AG04450 (cell line): ENCODE results near the gene CCDC184. TPM values are rescaled to one million over a fixed set of nuclear protein-coding genes. Genes with fewer than 3 reads are reported as not detected.

Experiments used
- CTCF ChIA-PET: fragments of 300-600, 350-600 bp; formaldehyde crosslinking; extraction: SDS; loops from one replicate; lab custom pipeline; 2022; ENCODE audit warnings: antibody characterized with exemption, inconsistent platforms; lab: Charles Lee
- POLR2A ChIA-PET: fragments of 350-600 bp; formaldehyde crosslinking; extraction: SDS; loops from one replicate; lab custom pipeline; 2021; ENCODE audit warnings: antibody characterized with exemption, inconsistent platforms; lab: Yijun Ruan, JAX
- DNase-seq: peaks from one replicate; pipeline ENCODE4 v3.0.0-alpha.2; 2011; ENCODE audit warnings: low read depth, low spot score
- H3K27ac ChIP-seq: one replicate; pipeline ENCODE4 v1.5.1; 2012; ENCODE audit warnings: low read depth, low read length, control low read depth
- H3K27me3 ChIP-seq: one replicate; pipeline ENCODE4 v1.6.0; 2012; ENCODE audit warnings: low read length; ENCODE audit not compliant: control insufficient read depth, insufficient read depth
- H3K4me3 ChIP-seq: 2 replicates; pipeline ENCODE4 v1.5.1; 2011; ENCODE audit warnings: mild to moderate bottlenecking, low read depth, low read length, control low read depth
- H3K9me3 ChIP-seq: 2 replicates; pipeline ENCODE4 v1.5.1; 2012; ENCODE audit warnings: low read length; ENCODE audit not compliant: control insufficient read depth, insufficient read depth
- polyA plus RNA-seq: library from polyadenylated mRNA; depleted of rRNA; stranded (reverse); fragments of >200 nt; gene quantifications from 2 replicates; pipeline ENCODE4 v1.2.3, GENCODE V29; 2011
- TF ChIP-seq, protein P1 (sequence below): IDR thresholded peaks from 2 replicates; pipeline ENCODE4 v1.5.1; 2011; ENCODE audit warnings: low read depth, low read length, control low read depth, inconsistent platforms

CCDC184 gene
- polyA plus RNA-seq, 1 experiment, result 0.24 TPM

DNA sequence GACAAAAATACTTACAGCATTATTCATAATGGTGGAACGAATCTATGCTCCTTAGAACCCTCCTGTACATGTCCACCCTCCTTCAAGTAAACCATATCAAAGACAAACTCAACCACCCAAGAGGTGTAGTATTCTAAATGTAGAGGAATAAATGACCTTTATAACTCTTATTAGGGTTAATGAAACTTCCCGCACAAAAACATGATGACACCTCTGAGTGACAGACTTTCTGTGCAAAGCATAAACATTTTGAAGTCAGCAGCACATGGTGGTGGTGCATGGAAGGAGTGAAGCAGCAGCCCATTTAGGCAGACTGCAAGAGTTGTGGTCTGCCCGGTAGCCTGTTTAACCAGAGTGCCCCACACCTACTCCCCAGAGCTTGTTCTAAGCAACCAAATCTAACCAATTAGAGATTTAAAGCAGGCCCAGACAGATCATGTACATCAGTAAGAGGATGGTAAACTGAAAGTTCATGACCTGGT, 25.5 kb upstream of the CCDC184 start:
- POLR2A ChIA-PET, result interaction anchor here (0.6 to 1.9 kb wide), 2 partner anchors 9 to 52 kb away, joined by 7 to 8 read pairs; partner anchors contain the start of gene SENP1

DNA sequence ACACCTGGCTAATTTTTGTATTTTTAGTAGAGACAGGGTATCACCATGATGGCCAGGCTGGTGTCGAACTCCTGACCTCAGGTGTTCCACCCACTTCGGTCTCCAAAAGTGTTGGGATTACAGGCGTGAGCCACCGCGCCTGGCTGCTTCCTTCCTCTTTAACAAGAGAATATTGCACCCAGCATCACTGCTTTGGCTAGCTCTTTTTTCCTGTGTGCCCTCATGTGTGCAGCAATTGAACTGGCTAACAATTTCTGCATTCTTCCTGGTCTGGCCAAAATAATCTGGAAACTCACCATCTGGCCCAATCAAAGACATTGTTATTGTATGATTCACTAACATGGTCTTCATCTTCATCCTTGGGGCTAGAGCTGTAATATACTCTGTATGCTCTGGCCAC, 23.4 kb upstream of the CCDC184 start:
- Histone ChIP-seq H3K27ac (no peak overlapping the region), H3K4me3 (no peak overlapping the region), H3K9me3 (no peaks in the 10 kb centered on the region), H3K27me3 (no peaks in the 10 kb centered on the region)
- TF ChIP-seq, protein P1, sequence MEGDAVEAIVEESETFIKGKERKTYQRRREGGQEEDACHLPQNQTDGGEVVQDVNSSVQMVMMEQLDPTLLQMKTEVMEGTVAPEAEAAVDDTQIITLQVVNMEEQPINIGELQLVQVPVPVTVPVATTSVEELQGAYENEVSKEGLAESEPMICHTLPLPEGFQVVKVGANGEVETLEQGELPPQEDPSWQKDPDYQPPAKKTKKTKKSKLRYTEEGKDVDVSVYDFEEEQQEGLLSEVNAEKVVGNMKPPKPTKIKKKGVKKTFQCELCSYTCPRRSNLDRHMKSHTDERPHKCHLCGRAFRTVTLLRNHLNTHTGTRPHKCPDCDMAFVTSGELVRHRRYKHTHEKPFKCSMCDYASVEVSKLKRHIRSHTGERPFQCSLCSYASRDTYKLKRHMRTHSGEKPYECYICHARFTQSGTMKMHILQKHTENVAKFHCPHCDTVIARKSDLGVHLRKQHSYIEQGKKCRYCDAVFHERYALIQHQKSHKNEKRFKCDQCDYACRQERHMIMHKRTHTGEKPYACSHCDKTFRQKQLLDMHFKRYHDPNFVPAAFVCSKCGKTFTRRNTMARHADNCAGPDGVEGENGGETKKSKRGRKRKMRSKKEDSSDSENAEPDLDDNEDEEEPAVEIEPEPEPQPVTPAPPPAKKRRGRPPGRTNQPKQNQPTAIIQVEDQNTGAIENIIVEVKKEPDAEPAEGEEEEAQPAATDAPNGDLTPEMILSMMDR, result no peak
- POLR2A ChIA-PET, result no interaction called here
- CTCF ChIA-PET, result interaction anchor here (1.4 kb wide), 1 partner anchor 29 kb away, joined by 4 read pairs; no protein-coding TSS in a partner anchor
- no peak for DNase-seq

More for the DNA sequence above, 25.5 kb upstream of the CCDC184 start:
- Histone ChIP-seq H3K4me3 (peak overlapping the region; percentile 99), H3K27me3 (no peaks in the 10 kb centered on the region), H3K27ac (no peak overlapping the region), H3K9me3 (no peaks in the 10 kb centered on the region)
- TF ChIP-seq, protein P1, result no peak
- no peak for DNase-seq
- CTCF ChIA-PET, result interaction anchor here (0.5 to 2.4 kb wide), 14 partner anchors 8 to 460 kb away, joined by 3 to 11 read pairs (median 4); partner anchors contain the start of gene CCDC184

DNA sequence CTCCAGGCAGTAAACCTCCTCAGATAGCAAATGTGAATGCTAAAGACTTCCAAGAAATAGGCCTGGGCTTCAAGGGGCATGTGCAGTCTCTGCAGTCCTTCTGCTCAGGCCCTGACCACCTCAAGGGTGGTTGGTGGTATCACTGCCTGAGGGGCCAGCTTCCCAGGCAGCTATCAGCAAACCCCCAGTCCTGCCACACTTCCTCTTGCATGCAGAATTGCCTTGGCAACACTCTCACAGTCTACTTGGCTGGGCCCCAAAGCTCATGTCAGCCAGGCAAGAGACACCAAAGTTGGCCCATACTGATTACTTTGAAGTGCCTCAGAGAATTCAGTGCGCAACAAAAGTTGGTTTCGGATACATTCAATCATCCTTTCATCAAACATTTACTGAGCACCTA, 22.6 kb upstream of the CCDC184 start:
- DNase-seq, result no peak

DNA sequence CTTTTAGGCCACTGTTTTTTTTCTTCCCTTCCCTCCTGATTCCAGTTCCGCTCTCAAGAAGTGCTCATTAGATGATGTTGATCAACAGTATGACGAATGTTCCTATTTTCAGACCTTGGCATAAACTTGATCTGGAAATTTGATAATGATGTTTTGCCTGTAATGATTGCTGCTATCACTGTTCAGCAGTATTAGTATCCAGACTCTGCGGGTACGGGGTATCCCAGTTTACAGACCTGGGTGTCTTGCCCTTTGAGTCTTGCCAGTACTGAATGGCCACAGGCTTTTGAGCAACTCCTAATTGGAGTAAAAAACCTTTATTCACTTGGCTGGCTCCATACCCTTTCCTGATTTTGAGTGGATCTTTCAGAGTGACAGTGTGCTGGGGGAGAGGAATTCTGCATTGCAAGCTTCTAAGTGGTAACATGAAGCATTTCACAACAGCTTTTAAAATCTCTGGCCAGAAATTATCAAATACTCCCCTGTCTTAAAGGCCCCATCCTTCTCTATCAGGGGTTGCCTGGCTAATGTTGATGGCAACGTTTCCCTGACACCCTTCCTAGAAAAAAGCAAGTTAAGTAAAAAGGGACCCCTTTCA, 20.2 kb upstream of the CCDC184 start:
- Histone ChIP-seq H3K9me3 (no peaks in the 10 kb centered on the region), H3K27me3 (no peaks in the 10 kb centered on the region), H3K27ac (no peak overlapping the region), H3K4me3 (no peak overlapping the region)
- CTCF ChIA-PET, result interaction anchor here (0.6 to 4.1 kb wide), 8 partner anchors 65 to 216 kb away, joined by 3 to 24 read pairs (median 4); partner anchors contain the start of gene TMEM106C
- DNase-seq, result no peak
- TF ChIP-seq, protein P1, result no peak
- POLR2A ChIA-PET, result no interaction called here

More for the DNA sequence above, 22.6 kb upstream of the CCDC184 start:
- Histone ChIP-seq H3K27me3 (no peaks in the 10 kb centered on the region), H3K27ac (no peak overlapping the region), H3K4me3 (no peak overlapping the region), H3K9me3 (no peaks in the 10 kb centered on the region)
- ChIA-PET POLR2A (no interaction called here), CTCF (interaction anchor here (1.4 kb wide), 1 partner anchor 29 kb away, joined by 4 read pairs; no protein-coding TSS in a partner anchor)
- TF ChIP-seq, protein P1, result no peak

DNA sequence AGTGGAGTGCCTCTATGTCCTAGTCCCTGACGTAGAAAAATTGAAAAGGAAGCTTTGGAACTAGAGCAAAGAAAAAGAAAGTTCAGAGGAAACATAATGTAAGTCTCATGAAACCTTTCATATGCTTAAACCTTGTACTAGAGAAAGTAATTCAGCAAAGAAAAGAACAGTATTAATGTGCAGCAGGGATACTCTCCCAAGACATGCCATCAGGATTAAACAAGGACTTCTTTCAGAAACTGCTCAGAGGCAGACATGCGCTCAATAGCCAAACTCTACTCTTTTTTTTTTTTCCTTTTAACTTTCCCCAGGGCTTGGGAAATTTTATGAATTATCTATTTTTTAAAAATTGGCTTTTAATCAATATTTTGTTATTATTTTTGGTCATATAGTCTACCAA, 19.0 kb upstream of the CCDC184 start:
- DNase-seq, result no peak
- H3K27ac ChIP-seq, result no peak overlapping the region
- TF ChIP-seq, protein P1, result no peak
- H3K27me3 ChIP-seq, result no peaks in the 10 kb centered on the region
- no peak overlapping the region for H3K4me3 ChIP-seq
- H3K9me3 ChIP-seq, result no peaks in the 10 kb centered on the region
- ChIA-PET POLR2A (no interaction called here), CTCF (interaction anchor here (0.6 to 4.1 kb wide), 20 partner anchors 10 to 455 kb away, joined by 3 to 24 read pairs (median 4); no protein-coding TSS in a partner anchor)
